LNCaP clone FGC (cell line): ENCODE measurements around the gene TNF.
A peak's percentile ranks its signal among the peaks of the same experiment; 100 is the strongest.

Experiments
- DNase-seq: peaks from one replicate; pipeline ENCODE4 v3.0.0-alpha.2; 2011; ENCODE audit warnings: low read depth
- H3K4me3 ChIP-seq: 2 replicates; pipeline ENCODE4 v1.5.1; 2011; ENCODE audit warnings: mild to moderate bottlenecking, low read depth, low read length, control low read depth
- TF ChIP-seq, protein P1 (sequence below): IDR thresholded peaks from 2 replicates; pipeline ENCODE4 v1.5.1; 2012; ENCODE audit warnings: mild to moderate bottlenecking; ENCODE audit not compliant: control insufficient read depth, insufficient read depth; ENCODE audit errors: extremely low read depth

The TNF gene

DNA sequence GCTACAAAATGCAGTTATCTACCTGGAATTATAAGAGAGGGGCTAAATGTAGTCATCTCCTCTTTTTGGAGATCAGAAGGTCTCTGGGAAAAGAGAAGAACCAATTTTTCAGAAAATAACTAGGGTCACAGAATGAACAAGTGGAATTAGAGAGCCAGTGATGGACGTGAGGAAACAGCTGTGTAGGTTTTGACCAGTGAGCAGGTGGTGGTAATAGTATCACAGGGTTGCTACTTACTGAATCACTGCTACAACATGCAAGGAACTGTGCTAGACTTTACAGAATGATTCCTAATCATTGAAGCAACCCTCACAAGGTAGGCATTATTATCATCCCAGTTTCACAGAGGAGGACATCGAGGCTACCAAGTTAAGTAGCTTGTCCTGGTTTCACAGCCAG, 30.7 kb upstream of the TNF start:
- TF ChIP-seq, protein P1, sequence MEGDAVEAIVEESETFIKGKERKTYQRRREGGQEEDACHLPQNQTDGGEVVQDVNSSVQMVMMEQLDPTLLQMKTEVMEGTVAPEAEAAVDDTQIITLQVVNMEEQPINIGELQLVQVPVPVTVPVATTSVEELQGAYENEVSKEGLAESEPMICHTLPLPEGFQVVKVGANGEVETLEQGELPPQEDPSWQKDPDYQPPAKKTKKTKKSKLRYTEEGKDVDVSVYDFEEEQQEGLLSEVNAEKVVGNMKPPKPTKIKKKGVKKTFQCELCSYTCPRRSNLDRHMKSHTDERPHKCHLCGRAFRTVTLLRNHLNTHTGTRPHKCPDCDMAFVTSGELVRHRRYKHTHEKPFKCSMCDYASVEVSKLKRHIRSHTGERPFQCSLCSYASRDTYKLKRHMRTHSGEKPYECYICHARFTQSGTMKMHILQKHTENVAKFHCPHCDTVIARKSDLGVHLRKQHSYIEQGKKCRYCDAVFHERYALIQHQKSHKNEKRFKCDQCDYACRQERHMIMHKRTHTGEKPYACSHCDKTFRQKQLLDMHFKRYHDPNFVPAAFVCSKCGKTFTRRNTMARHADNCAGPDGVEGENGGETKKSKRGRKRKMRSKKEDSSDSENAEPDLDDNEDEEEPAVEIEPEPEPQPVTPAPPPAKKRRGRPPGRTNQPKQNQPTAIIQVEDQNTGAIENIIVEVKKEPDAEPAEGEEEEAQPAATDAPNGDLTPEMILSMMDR, result no peak
- DNase-seq, result no peak
- no peak overlapping the region for H3K4me3 ChIP-seq

DNA sequence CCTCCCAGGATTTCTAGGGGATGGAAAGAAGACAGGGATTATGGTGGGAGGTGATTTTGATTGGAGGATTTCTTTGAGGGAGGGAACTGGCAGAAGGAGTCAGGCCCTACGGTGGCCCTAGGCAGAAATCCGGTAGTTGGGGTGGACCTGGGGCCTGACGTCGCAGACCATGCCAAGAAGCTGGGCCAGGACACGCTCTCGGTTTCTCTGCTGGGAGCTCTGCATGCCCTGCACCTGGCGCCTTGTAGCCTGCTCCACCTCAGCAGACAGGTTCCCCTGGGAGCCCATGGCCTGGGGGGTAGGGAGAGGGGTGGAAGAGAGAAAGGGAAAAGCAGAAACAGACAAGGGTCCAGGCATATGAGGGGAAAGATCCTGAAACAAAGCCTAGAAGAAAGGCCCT, 30.1 kb upstream of the TNF start:
- no peak for DNase-seq
- no peak overlapping the region for H3K4me3 ChIP-seq

DNA sequence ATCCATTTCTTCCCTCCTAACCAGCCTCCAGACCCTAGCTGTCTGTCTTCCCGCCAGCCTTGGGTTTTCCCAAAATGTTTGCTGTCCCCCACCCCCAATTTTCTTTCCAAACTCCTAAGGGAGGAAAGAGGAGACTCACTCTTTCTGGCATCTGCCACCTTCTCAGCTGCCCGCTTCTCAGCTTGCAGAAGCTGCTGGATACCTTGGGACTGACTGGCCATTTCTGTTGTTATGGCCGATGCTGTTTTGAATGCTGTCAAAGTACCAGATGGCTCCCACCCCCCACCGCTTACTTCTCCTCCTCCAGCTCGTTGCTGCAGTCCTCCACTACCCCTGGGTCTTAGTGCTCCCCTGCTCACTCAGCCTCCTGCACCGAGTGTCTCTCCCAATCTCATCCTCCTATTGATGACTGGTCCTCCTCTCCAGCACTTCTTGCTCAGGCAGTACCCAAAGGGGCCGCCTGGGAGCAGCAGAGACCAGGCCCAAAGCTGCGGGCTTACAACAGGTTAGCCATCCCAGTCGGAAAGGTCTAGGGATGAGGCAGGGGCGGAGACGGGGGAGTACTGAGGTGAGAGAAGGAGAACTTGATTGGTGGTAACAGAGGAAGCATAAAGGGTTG, 28.9 kb upstream of the TNF start, which contains the start of gene ATP6V1G2:
Gene ATP6V1G2 (minus strand): TSS at position 270 of the 619 bp plus-strand sequence. CDS start 49 bp downstream, at position 221.
- peak; percentile 88 for DNase-seq
- TF ChIP-seq, protein P1, result peak; percentile 98

More for the DNA sequence above, 30.1 kb upstream of the TNF start:
- TF ChIP-seq, protein P1, result no peak

DNA sequence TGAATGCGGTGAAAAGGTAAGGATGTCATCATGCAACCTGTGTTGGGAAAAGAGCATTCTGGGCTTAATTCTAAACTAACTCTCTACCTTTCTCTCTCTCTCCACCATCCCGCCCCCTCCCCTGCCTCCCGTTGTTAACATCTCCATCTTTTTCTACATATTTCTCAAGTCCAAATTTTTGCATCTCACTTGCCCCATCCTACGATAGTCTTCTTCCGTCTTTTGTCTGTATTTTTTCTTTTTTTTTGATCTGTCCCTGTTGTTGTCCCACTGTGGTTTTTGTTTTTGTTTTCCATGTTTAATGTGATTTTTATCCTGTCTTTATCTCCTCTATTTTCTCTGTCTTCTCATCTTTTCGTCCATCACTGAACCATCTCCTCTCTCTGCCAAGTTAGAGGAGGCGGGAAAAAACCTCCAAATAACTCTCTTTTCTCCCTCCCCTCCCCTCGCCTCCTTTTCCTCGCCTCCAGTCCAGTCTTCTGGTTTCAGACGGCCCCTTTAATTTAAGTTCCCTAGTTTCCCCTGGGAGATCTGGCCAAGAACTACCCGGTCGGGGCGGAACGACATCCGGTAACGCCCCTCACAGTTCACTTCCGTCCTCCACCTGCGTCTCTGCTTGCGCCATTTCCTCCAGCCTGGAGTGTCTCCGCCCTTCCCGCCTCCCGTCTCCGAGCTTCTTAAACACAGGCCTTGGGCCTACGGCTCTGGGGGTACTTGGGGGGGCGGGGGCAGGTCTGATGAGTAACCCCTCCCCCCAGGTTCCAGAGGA, 28.2 kb upstream of the TNF start, which contains the start of gene NFKBIL1:
Gene NFKBIL1 (plus strand): TSS at position 651 of the 769 bp plus-strand sequence. CDS start 87 bp downstream, at position 738.
- peak; percentile 93 for DNase-seq
- H3K4me3 ChIP-seq, result peak within 1 kb of the TSS; percentile 60
- TF ChIP-seq, protein P1, result no peak

More for the DNA sequence above, 28.9 kb upstream of the TNF start, which contains the start of gene ATP6V1G2:
- H3K4me3 ChIP-seq, result peak within 1 kb of the TSS; percentile 60

DNA sequence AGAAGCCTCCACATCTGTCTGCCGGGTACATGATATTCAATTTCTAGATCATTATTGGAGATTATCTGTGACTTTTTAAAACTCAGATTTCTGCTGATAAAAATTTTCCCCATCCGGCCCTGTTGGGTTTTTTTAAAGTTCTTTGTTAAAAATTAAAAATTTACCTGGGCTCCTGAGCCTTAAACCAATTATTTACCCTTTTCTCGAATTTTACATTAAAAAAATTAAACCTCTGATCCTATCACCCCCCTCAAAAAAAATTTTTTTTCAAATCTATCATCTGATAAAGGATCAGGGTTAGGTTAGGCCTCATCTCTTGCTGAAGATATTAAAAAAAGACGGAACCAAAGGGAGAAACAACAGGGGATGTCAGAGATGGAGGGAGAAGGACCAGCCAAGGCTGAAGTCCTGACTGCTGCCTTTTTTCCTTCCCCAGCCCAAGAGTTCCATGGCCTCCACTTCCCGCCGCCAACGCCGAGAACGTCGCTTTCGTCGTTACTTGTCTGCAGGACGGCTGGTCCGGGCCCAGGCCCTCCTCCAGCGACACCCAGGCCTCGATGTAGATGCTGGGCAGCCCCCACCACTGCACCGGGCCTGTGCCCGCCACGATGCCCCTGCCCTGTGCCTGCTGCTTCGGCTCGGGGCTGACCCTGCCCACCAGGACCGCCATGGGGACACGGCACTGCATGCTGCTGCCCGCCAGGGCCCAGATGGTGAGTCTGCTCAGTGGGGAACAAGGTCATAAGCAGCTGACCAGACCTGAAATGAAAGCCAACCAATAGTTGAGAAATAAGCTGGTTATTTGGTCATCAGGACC, 27.4 kb upstream of the TNF start:
- TF ChIP-seq, protein P1, result no peak
- peak overlapping the region; percentile 60 for H3K4me3 ChIP-seq
- DNase-seq, result no peak

DNA sequence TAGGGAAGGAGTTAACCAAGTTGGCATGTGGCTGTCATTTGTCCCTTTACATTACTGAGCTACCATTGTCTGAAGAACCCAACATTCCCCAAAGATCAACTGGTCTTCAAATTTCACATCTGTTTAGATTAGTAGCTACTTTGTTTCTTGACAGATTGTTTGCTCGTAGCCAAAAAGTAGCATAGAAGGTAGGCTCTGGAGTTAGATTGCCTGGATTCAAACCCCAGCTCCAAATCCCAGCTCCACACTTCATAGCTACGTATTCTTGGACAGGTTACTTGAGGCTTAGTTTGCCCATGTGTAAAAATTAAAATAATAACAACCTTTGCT, 26.9 kb upstream of the TNF start:
- peak overlapping the region; percentile 60 for H3K4me3 ChIP-seq
- TF ChIP-seq, protein P1, result no peak
- no peak for DNase-seq
